Measurements from ENCODE around the gene TBC1D14.

DNA sequence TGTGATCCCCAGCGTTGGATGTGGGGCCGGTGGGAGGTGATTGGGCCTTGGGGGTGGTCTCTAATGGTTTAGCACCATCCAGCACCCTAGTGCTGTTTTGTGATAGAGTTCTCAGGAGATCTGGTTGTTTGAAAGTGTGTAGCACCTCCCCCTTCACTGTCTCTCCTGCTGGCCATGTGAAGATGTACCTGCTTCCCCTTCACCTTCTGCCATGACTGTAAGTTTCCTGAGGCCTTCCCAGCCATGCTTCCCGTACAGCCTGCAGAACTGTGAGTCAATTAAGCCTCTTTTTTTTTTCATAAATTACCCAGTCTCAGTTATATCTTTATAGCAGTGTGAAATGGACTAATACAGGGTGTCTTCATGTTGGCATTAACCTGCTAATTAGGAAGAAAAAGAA lies 19.3 kb upstream of the TBC1D14 start:
- no peak for TF ChIP-seq POLR2AphosphoS5 (IDR thresholded peaks at IDR 0.05)
- TF ChIP-seq, protein P1, sequence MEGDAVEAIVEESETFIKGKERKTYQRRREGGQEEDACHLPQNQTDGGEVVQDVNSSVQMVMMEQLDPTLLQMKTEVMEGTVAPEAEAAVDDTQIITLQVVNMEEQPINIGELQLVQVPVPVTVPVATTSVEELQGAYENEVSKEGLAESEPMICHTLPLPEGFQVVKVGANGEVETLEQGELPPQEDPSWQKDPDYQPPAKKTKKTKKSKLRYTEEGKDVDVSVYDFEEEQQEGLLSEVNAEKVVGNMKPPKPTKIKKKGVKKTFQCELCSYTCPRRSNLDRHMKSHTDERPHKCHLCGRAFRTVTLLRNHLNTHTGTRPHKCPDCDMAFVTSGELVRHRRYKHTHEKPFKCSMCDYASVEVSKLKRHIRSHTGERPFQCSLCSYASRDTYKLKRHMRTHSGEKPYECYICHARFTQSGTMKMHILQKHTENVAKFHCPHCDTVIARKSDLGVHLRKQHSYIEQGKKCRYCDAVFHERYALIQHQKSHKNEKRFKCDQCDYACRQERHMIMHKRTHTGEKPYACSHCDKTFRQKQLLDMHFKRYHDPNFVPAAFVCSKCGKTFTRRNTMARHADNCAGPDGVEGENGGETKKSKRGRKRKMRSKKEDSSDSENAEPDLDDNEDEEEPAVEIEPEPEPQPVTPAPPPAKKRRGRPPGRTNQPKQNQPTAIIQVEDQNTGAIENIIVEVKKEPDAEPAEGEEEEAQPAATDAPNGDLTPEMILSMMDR (IDR thresholded peaks at IDR 0.05 in 8 of 11, conservative IDR thresholded peaks at IDR 0.05 in 3 of 11): no peak

Data from spleen (tissue), 7 donors.